ENCODE measurements around the gene CRYGS.
"Not testable (repeated sequence)": the region's sequence is repeated elsewhere in the genome, so short reads cannot be mapped to it uniquely, and the experiment has no call there.

CRYGS gene

DNA sequence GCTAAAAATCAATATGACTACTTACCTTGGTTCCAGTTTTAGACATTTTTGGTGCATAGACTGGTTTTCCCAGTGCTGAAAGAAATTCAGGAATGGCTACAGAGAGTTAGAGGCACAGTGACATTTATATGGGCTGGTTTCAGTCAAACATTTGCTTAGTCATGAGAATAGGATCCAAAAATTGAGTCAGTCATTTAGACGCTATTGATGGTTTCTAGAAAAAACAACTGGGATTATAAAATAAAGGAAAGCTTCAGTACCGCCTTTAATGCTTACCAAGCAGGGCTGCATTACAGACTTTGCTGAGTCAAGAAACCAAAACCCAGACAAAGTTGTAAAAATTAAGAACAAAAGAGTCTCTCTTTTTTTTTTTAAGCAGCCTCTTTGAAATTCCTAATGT lies at the start of gene CRYGS:
TSS of gene CRYGS (minus strand) at position 100 of the 400 bp plus-strand sequence. CDS start at position 46, 54 bp downstream.
- no peak for DNase-seq (ENCODE audit: low read depth)

GRCh38 chr3:186593862-186594261 lies 49.7 kb upstream of the CRYGS start:
- DNase-seq (ENCODE audit: low read depth): no peak

DNA sequence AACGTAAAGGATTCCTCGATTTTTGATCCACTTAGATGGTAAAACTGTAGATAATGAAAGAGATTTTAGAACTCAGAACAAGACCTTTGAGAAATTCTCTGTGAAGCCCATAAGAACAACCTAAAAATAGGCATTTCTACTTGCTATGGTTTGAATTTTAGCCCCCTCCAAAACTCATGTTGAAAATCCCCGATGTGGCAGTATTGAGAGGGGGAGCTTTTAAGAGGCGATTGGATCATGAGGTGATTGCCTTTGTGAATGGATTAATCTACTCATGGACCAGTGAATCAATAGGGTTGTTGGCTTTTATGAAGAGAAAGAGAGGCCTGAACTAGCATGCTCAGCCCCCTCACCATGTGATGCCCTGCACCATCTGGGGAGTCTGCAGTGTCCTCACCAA lies 48.5 kb upstream of the CRYGS start:
- no peak for DNase-seq (ENCODE audit: low read depth)

GRCh38 chr3:186590580-186591295 lies 46.6 kb upstream of the CRYGS start:
- DNase-seq (ENCODE audit: low read depth): no peak

DNA sequence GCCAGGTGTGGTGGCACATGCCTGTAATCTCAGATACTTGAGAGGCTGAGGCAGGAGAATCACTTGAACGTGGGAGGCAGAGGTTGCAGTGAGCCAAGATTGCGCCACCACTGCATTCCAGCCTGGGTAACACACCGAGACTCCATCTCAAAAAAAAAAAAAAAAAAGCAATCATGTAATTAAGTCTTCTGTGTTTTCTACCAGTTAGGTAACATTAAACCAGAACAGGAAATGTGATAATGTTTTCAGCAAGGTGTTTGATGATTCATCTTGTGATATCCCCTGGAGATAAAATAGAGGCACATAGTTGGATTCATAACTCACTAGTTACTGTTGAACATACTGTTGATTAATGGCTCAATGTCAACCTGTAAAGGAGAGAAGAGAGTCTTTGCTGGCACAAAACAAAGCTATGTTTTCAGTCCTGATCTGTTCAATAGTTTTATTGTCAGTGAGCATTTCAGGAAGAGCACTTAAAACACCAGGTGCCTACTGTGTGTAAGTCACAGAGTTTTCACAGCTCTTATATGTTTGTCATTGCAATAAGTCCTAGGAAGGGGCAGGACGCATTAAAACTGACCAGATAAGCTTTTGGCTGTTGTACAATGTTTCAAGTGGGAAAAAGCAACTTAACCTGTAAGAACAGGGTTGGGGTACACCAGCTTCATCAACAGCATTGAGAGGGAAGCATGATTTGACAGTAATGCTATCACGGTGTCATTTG lies 45.8 kb upstream of the CRYGS start:
- DNase-seq (ENCODE audit: low read depth): no peak

DNA sequence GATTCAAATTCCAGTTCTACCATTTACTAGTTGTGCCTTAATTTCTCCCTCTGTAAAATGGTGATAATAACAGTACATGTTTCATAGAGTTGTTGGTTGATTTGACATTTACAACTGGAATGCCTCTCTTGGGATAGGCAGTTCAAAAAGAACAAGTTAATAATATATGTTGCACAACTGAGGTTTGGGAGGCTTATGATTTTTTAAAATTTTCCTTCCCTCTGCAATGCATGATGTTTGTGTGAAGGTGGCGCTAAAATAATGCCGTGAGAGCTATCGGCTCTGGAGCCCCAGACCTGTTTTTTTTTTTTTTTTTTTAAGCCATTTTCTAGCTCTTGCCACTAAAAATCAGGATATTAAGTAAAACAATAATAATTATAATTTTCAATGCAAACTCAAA lies 44.9 kb upstream of the CRYGS start:
- DNase-seq (ENCODE audit: low read depth): no peak

- no peak for DNase-seq (ENCODE audit: low read depth)
Observed at GRCh38 chr3:186588632-186589031, 44.5 kb upstream of the CRYGS start.

GRCh38 chr3:186587183-186587582 lies 43.0 kb upstream of the CRYGS start:
- DNase-seq (ENCODE audit: low read depth): no peak

DNA sequence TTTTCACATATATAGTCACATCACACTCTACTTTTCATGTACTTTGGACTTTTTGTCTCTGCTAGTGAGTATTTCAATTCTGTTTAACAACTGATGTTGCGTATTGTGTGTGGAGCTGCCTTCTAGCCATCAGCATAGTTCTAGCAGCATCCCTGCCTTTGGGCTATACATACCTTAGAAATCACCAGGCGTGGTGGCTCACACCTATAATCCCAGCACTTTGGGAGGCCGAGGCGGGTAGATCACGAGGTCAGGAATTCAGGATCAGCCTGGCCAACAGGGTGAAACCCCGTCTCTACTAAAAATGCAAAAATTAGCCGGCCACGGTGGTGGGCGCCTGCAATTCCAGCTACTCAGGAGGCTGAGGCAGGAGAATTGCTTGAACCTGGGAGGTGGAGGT lies 42.1 kb upstream of the CRYGS start:
- not testable (repeated sequence) for DNase-seq (ENCODE audit: low read depth)

DNA sequence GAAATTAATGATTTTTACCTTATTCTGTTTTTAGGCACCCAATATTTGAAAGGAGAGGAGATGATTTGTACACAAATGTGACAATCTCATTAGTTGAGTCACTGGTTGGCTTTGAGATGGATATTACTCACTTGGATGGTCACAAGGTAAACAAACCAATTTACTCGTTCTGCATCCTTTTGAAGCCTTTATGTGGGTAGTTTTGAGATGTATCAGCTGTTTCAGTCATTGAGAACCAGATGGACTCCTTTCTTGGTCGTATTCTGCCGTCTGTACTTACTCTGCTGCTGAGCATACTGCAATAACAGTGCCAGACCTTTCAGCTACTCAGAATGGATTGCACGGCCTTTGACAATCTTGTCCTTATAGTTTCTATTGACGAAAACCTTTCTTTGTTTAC lies 39.7 kb upstream of the CRYGS start:
- DNase-seq (ENCODE audit: low read depth): no peak

DNA sequence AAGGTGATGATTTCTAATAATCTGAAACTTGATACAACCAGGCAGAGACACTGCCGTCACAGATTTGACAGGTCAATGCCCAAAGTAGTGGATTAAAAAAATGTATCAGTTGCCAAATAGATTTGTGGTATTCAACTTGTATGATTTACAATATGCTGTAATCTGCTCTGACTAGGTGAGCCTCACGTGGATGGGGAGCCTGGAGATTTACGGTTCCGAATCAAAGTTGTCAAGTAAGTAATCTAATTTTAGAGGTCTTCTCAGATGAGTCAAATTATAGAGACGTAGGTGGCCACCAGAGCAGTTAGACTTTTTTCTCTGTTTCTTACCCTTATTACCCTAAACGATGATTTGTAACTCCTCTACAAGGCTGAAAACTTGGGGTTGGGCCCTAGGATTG lies 38.4 kb upstream of the CRYGS start:
- no peak for DNase-seq (ENCODE audit: low read depth)

DNA sequence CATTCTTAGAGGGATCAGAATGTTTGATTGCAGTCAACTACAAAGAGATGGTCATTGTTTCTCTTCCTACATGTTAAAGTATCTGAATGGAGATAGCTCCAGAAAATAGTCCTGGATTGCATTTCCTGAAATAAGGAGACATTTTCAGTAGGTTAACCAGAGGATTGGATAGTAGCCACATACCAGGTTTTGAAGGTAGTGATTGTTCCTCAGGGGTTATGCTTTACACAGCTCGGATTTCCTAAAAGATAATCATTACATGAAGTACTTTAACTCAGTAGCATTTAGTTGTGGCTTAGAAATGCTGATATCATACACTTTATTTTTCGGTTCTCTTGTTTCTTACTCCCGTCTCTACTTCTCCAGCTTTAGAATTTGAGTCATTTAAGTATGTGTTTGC lies 36.6 kb upstream of the CRYGS start:
- DNase-seq (ENCODE audit: low read depth): no peak

DNA sequence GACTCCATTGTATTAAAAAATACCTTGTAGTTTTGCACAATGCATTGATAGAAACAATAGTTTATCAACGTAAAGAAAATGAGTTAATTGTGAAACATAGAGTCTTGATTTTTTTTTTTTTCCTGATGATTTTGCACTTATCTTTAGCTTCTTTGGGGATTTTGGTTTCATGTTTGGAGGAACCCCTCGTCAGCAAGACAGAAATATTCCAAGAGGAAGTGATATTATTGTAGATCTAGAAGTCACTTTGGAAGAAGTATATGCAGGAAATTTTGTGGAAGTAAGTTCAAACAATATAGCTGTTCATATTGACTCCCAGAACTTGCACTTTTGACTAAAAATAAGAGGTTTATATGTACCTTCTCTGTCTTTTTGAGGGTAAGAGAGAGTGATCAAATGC lies 33.3 kb upstream of the CRYGS start:
- DNase-seq (ENCODE audit: low read depth): no peak

DNA sequence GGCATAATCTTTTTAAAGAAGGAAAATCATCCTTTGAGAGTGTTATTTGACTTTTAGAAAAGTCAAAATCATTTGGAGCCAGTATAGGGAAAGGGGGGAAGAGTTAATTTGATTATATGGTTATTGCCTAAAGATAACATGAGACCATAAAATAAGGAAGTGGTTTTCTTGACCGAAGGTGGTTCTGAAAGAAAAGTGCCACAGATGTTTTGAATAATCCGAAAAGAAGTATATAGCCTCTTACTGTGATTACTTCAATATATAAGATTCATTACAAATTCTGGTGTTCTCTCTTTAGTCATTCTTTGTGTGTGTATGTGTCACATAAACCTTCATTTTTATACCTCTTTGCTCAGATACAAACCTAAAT lies 27.4 kb upstream of the CRYGS start:
- DNase-seq (ENCODE audit: low read depth): no peak

GRCh38 chr3:186570941-186571643 lies 26.9 kb upstream of the CRYGS start:
- no peak for DNase-seq (ENCODE audit: low read depth)

DNA sequence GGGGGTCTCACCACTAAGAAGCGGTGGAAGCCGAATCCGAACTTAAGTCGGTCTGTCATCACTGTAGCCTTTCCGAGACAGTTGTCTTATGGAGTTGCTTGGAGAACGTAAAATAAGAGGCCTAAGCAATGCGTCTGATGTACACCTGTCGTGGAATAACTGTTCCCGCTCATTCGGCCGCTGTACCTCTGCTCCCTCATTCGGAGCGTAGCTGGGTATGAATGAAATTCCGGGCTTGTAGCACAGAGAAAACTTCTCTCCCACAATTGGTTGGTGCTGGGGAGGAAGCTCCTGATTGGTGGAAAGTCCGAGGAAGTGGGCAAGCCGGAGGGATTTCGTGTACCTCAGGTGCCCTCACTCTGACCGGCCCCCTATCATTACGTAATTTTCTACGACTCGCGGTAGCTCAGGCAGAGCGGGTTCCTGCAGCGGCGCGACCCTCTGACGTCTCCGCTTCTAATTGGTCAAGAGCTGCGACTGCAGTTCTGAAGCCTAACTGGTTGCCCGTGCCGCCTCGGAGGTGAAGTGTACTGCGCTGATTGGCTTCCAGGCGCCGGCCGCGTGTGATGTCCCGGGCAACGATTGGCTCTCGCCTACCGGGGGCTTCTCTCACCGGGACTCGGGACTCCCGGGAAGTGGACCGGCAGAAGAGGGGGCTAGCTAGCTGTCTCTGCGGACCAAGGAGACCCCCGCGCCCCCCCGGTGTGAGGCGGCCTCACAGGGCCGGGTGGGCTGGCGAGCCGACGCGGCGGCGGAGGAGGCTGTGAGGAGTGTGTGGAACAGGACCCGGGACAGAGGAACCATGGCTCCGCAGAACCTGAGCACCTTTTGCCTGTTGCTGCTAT lies 26.1 kb upstream of the CRYGS start, which contains the start of gene DNAJB11:
TSS of gene DNAJB11 (plus strand) at position 625 of the 845 bp plus-strand sequence. CDS start at position 803, 178 bp downstream.
- peak; percentile 99 for DNase-seq (ENCODE audit: low read depth)

DNA sequence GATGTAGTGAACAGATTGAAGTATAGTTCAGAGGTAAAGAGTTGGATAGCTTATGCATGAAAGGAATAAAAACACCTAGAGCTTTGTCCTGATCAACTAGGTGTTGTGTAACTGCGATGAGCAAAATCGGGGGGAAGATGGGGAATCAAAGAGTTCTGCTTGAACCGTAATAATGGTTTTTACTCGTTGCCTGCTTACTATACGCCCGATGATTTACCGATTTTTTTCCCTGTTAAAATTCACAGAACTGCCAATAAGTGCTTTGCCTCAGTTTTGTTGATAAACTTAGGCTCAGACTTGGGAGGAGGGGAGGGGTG lies 25.6 kb upstream of the CRYGS start:
- DNase-seq (ENCODE audit: low read depth): no peak

DNA sequence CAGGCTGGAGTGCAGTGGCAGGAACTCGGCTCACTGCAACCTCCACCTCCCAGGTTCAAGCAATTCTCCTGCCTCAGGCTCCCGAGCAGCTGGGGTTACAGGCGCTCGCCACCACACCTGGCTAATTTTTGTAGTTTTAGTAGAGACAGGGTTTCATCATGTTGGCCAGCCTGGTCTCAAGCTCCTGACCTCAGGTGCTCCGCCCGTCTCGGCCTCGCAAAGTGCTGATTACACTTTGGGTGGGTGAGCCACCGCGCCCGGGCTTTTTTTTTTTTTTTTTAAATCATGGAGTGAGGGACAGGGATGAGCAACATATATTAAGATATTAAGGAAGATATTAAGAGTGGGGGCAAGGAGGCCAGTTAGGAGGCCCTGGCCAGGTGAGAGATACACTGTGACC lies 25.2 kb upstream of the CRYGS start:
- not testable (repeated sequence) for DNase-seq (ENCODE audit: low read depth)

- DNase-seq (ENCODE audit: low read depth): peak; percentile 67
Observed at GRCh38 chr3:186567072-186567921, 23.1 kb upstream of the CRYGS start, which contains the start of gene TBCCD1. Gene TBCCD1 (minus strand): TSS chr3:186567339. CDS start chr3:186564329, 3,010 bp downstream.

DNA sequence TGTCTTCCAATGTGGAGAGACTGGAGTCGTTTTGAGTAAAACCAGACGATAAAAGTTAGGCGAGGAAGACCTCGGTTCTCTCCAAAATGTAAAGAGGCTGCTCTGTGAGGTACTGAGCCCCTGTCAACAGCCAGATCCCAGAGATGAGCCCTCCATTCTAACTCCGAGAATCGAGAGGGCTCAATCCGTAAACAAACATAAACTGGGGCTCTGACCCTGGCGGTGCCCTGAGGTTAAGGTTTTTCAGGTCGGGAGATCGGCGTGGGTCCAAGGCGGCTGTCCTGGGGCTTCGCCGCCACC lies 22.5 kb upstream of the CRYGS start:
- DNase-seq (ENCODE audit: low read depth): no peak

- DNase-seq (ENCODE audit: low read depth): no peak
Observed at GRCh38 chr3:186564586-186564985, 20.4 kb upstream of the CRYGS start.

All from fibroblast of the conjunctiva (primary cell).